ENCODE data around the gene FKBP9.
"Not testable (repeated sequence)": the region's sequence is repeated elsewhere in the genome, so short reads cannot be mapped to it uniquely, and the experiment has no call there.

The FKBP9 gene, protein sequence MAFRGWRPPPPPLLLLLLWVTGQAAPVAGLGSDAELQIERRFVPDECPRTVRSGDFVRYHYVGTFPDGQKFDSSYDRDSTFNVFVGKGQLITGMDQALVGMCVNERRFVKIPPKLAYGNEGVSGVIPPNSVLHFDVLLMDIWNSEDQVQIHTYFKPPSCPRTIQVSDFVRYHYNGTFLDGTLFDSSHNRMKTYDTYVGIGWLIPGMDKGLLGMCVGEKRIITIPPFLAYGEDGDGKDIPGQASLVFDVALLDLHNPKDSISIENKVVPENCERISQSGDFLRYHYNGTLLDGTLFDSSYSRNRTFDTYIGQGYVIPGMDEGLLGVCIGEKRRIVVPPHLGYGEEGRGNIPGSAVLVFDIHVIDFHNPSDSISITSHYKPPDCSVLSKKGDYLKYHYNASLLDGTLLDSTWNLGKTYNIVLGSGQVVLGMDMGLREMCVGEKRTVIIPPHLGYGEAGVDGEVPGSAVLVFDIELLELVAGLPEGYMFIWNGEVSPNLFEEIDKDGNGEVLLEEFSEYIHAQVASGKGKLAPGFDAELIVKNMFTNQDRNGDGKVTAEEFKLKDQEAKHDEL

DNA sequence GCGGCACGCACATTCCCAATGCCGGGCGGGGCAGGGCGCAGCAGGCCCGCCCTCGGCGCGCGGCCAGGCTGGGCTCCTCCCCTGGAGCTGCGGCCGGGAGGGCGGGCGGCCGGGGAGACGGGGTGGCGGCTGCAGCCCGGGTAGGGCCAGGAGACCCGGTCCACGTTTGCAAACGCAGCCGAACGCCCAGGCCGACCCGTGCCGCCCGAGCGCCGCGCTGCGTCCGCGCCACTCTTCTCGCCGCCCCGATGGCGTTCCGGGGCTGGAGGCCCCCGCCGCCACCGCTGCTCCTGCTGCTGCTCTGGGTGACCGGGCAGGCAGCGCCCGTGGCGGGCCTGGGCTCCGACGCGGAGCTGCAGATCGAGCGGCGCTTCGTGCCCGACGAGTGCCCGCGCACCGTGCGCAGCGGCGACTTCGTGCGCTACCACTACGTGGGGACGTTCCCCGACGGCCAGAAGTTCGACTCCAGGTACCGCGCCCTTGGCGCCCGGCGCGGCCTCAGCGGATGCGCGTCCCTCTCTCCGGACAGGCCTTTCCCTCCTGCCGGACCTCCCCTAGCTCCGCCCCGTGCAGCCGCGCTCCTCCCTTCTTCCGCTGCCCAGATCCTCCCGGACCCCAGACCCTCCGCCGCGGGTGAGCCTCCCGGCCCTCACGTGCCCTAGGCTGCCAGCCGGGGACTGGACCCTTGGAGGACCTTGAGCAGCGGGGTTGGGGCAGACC lies at the start of gene FKBP9:
Gene FKBP9, plus strand, starts transcription at position 115 of the 720 bp plus-strand sequence. Its CDS starts 134 bp downstream, at position 249.
- DNase-seq (ENCODE audit: low read depth, low spot score): no peak

DNA sequence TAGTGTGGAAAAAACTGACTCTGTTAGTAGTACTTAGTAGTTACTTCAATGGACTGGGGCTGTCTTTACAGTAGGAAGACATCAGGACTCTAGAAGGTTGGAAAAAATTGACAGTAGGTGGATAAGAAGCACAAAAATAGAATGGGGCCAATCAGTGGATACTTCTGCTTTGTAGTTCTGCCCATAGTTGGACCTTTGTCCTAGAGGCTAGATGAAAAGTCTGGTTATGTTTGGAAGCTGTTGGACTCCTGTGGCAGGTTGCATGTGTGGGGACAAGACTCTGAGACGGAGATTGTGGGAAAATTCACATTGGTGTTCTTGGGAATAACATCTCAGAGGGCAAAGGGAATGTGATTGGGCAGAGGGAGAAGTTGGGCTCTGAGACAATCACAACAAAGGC lies 47.0 kb upstream of the FKBP9 start:
- no peak for DNase-seq (ENCODE audit: low read depth, low spot score)

DNA sequence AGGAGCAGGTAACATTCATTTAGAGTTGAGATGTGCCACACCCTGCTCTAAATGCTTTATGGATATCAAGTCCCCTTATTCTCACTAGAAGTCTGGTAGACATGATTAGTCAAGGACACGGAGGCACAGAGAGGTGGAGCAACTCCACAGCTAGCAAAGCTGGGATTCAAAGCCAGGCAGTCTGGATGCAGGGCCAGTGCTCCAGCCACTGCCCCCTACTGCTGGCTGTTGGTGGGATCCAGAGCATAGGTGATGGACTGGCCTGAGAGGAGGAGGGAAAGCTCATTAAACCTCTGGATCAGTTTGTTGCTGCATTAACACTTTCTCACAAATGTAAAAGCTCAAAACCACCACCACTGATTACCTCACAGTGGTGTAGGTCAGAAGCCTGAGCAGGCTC lies 43.1 kb upstream of the FKBP9 start:
- DNase-seq (ENCODE audit: low read depth, low spot score): no peak

DNA sequence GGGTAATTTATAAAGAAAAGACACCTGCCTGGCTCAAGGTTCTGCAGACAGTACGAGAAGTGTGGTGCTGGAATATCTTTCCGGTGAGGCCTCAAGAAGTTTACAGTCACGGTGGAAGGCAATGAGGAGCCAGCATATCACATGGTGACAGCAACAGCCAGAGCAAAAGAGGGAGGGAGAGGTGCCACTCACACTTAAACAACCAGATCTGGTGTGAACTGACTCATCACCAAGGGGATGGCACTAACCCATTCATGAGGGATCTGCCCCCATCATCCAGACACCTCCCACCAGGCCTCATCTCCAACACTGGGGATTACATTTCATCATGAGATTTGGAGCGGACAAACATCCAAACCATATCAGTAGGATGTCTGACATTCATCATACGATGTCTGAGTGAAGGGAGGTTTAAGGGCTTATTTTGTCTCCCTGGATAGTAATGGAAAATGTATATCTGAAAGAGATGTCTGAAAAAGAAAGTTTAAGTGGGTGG lies 42.2 kb upstream of the FKBP9 start:
- DNase-seq (ENCODE audit: low read depth, low spot score): no peak

DNA sequence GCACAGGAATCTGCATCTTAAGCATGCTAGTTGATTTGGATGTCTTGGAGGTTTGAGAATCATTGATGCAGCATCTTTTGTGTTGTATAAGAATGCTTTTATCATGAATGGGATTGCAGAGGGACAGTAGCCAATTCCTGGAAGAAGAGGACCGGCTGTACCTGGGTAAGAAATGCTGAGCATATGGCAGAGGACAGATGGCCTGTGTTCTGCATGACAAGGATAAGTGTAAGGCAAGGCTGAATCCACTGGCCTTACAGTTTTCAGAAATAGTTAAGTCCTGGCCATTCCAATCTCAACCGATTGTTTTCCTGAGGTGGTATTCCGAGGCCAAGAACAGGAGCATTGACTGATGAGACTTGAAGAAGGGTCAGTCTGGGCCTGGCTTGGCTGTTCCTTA lies 41.2 kb upstream of the FKBP9 start:
- DNase-seq (ENCODE audit: low read depth, low spot score): no peak

DNA sequence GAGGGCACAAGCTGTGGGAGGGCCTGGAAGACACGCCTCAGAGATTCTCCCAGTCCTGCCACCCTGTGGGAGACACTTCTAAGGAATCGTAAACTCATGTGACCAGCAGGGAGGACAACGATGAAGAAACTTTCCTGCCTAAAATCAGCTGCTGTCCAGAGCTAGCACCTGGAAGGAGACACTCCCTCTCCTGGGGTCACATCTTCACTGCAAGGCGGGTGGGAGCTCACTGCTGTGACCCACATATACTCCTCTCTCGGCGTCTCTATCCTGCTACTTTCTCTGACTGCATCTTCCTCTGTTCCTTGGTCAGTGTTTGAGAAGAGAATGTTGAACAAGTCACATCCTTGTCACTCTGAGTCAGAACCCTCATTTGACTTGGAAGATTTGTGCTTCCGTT lies 40.2 kb upstream of the FKBP9 start:
- DNase-seq (ENCODE audit: low read depth, low spot score): not testable (repeated sequence)

DNA sequence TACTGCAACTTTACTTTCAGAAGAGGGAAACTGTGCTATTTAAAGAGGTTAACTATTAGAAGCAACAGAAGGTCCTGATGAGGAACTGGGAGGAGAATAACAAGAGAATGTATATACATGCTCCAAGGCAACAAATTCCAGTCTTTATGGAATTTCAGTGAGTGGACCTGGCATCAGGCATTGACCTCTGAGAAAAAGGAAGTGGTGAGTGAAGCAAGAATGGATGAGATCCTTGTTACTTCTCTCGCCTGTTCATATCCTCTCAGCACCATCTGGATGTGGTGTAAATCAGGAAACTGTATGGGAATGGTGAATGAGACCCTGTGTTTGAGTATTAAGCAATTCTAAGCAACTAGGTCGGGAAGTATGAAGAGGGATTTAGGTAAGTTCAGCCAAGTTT lies 35.3 kb upstream of the FKBP9 start:
- DNase-seq (ENCODE audit: low read depth, low spot score): no peak

DNA sequence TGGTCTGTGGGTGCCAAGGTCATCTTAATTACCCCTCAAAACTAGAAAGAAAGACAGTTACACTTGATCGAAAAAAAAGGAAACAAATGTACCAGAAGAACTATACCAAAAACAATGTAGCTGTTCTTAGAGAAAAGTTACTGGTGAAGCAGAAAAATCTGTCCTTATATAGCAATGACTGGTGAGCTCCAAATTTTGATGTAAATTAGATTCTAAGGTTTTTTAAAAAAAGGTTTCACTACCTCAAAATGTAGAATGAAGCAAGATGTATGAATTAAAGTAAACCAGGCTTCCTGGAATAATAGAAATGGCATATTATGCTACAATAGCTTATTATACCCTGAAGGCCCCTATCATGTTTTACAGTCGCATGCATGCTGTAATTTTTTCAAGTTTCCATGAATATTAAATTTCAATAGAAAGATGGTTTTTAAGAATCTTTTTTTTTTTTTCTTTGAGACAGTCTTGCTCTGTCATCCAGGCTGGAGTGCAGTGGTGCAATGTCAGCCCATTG lies 28.4 kb upstream of the FKBP9 start:
- no peak for DNase-seq (ENCODE audit: low read depth, low spot score)

DNA sequence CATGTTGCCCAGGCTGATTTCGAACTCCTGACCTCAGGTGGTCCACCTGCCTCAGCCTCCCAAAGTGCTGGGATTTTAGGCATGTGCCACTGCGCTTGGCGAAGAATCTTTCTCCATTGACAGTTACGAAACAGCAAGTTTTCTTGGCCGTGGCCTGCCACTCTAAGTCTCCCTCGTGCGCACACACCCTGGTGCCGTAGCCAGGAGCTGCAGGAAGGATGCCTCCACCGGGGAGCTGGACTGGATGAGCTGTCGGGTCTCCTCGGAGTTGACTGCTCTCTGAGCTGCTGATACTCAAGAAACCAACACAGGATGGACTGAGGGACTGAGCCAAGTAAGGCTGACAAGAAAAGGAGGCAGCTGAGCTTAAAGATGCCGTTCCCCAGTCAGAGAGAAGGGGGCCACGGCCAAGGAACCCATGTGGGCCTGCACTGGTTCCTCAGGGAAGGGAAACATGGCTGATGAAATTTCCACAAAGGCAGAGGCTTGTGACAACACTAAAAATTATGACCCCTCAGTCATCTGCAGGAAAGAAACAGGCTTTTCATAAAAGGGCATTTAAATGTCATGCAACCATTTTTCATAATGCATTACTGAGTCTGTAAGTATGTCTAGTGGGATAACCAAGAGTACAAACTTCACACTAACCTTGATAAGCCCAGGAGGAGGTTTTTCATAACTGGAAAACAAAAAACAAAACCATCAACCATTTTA lies 27.7 kb upstream of the FKBP9 start:
- DNase-seq (ENCODE audit: low read depth, low spot score): no peak

DNA sequence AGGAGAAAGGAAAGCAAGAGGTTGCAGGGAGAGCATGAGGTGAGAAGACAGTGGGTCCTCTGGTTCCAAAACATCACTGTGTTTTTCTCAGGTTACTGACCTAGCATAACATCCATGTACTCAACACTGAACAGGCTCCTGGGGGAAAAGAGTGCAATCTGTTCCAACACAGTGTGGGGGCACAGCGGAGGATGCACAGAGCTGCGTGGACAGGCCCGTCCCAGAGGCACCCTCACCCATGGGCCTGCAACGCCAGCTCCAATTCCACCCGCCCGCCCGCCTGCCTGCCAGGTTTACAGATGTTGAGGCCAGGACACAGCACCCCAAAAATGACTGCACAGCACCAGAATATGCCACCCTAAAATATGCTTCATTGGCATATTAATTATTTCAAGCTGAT lies 26.9 kb upstream of the FKBP9 start:
- DNase-seq (ENCODE audit: low read depth, low spot score): no peak

DNA sequence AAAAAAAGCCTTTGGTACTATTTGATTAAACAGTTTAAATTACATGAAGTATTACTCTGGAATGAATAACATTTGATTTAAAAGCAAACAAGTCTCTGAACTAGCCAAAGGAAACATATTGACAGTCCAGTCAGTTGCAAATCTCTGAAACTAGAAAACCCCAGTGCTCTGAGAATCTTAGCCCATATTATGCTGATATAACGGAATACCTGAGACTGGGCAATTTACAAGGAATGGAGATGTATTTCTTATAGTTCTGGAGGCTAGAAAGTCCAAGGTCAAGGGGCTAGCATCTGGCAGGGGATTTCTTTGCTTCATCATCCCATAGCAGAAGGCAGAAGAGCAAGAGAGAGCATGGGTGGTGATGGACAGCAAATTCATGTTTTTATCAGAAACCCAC lies 21.7 kb upstream of the FKBP9 start:
- DNase-seq (ENCODE audit: low read depth, low spot score): no peak

DNA sequence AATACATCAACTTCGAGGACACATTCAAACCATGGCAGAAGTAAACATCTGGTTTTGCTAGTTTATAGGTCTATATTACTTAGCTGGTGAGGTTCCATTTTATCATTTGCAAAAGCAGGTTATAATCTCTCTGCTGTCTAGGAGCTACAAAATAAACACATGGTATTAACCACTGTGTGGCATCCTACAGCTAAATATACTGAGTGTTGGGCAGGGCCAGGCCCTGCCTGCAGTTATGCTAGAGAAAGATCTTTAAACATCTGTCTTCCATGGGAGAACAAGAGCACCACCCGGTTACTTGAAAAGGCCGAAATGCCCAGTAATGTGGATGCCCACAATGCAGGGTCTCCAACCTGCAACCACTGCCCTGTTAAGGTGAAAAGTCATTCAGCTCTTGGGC lies 20.6 kb upstream of the FKBP9 start:
- no peak for DNase-seq (ENCODE audit: low read depth, low spot score)

DNA sequence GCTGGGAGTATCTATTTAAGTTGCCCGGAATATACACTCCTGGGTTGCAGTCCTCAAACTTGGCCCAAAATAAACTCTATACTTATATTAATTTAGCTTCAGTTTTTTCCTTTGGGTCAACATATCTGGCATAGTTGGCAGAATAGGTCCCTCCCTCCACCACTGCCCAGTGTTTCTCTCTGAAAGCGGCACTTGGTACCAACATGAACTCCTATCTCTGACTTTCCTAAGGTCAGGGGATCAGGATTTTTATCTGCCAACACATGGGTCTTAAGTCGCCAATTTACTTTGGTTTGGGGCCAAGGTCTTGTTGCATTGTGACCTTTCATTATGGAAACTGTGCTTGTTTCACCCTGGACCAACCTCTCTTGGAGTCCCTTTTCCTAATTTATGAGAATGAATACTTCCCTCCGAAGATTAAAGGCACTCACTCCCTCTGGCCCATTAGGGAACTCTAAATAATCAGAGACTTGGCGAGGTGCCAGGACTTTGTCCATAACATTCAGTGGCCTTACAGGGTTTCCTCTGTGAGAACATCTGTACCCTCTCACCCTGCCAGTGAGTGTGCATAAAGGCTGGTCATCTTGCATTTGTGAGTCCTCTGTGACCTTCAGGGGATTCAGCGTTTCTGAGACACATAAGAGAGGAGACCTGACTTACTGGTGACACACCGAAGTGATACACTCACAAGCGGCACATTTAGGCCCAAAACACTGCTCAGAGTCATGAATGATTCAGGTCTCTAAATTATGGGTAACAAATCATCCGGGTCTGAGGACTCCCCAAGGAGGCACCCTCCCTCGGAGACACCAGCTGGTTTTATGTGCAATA lies 19.7 kb upstream of the FKBP9 start:
- DNase-seq (ENCODE audit: low read depth, low spot score): no peak

DNA sequence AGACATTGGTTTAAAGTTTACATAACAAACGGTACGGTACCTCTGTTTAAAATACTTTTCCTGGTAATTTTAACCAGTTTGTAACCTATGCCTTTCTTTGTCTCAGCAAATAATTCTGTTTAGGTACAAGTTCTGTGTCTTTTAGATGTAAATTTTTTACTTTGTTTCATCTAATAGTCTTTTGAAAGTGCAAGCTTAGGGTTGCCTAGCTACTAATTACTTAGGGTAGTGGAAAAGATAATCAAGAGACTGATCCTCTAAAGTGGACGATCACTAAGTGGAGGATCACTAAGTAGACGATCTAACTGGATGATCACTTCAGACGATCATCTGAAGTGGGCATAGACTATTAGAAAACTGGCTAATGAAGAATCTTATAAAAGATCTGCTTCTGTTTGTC lies 16.1 kb upstream of the FKBP9 start:
- no peak for DNase-seq (ENCODE audit: low read depth, low spot score)

DNA sequence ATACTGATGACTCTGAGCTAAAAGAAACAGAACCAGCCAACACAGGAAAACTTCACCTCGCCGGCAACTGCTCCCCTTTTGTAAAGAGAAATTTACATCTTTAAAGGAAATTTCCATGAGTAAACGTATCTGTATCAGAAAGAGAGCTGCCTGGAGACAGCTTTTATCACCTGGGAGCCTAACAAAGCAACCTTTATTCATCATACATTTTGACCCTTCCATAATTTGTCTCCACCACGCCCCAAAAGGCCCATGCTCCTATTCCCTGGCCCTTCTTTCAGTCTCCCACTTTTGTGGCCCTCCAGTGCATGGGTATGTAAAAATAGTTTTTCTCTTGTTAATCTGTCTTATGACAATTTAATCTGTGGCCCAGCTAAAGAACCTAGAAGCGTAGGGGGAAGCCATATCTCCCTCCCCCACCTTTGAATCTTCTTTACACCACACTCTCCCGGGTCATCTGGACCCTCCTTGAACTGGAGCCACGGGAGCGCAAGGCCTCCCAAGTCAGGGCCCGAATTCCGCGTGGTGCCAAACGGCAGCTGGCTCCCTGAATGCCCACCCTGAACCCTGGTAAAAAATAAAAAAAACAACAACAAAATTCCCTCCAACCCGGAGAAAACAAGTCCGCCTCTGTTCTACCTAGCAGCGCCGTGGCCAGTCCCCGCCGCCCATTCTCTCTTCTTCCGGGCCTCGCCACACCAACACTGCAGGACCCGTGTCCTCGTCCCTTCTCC lies 15.4 kb upstream of the FKBP9 start:
- DNase-seq (ENCODE audit: low read depth, low spot score): no peak

DNA sequence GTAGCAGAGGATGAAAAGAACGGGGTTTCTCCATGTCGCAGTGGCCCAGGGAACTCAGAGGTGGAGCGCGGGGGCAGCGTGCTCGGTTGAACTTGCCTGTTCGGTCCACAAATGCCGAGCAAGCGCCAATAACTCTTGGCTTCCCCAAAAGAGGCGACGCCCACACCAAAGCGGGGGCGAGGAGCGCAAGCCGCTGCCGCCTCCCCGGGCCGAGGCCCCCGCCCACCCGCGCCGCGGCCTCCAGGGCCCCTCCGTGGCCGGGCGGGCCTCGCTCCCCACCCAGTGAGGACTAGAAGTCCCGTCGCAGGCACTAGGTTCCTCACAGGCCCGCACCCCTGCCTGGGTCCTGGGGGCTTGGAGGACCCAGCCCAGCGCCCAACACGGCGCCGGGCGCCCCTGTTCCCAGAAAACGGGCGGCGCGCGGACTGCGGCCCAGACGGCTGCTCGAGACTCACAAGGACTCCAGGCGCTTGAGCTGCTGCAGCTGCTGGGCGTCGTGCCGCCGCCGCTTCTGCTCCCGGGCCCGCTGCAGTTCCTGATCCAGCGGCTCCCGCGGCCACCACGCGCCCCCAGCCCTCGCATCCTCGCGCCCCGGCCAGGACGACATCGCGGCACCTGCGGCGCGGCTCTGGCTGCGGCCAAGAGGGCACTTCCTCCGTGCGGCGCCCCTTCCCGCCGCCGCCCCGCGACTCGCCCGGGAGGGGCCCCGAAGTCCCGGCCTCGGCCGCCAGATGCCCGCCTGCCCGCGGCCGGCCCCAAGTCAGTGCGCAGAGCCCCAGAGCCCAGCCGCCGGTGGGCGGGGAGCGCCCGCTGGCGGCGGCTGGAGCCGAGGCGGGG lies 14.6 kb upstream of the FKBP9 start:
- DNase-seq (ENCODE audit: low read depth, low spot score): peak; percentile 31

DNA sequence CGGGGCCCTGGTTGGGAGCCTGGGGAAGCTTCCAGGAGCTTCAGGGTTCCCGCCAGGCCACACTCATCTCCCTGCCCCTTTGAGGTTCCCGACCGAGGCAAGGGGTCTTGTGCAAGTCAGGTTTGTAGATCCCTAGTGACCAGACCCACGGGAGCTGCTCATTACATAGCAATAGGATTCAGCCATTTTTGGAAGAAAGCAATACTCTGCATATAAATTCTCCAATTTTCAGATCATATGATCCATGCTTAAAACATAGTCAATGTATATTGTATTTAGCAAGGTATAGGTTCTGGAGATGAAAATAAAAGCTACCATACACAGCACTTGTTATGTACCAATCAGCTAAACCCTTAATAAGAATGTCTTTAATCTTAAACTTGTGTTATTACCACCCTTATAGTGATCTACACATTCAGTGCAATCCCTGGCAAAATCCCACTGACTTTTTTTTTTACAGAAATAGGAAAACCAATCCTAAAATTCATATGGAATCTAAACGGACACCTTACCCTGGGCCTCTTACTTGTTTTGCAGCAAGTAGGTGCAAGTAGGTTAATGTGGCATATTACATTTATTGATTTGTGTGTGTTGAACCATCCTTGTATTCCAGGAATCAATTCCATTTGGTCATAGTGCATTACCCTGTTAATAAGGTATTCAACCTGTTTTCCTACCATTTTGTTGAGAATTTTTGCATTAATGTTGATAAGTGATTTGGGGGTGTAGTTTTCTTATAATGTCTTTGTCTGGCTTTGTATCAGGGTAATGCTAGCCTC lies 13.8 kb upstream of the FKBP9 start:
- DNase-seq (ENCODE audit: low read depth, low spot score): no peak

DNA sequence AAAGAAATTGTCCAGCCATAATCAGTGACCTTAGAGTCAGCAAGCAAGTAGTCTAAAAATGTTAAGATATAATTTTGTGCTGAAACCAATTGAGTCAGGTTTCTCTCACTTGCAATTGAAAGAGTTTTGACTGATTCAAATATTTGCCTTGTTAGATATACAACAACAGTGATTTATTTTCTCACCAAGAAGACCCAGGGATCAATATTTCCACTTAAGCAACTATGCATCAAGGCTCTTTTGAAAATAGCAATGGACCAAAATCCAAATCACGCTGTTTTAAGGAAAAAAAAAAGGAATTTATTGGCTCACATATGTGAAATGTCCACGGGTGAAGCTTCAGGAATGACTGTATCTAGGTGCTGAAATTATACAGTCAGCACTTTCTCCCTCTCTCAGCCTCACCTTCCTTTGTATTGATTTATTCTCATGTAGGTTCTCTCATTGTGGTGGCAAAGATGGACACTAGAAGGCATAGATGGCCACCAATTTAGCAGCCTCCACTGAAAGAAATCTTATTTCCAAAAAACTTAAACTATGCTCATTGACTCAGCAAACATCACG lies 9.7 kb upstream of the FKBP9 start:
- DNase-seq (ENCODE audit: low read depth, low spot score): no peak
